ENCODE data around the gene ENO1.
"Not testable (repeated sequence)": the region's sequence is repeated elsewhere in the genome, so short reads cannot be mapped to it uniquely, and the experiment has no call there.

ENO1 gene

GRCh38 chr1:8886031-8886524, 7.6 kb upstream of the ENO1 start:
- H3K36me3 Mint-ChIP-seq (ENCODE audit: low read depth); H3K27ac Mint-ChIP-seq; H3K9me3 Mint-ChIP-seq; H3K4me3 Mint-ChIP-seq; H3K27me3 Mint-ChIP-seq (ENCODE audit: low read depth); DNase-seq (ENCODE audit: low spot score): not testable (repeated sequence)
- H3K4me1 Mint-ChIP-seq (ENCODE audit: low read depth), result peaks cover 11% of the 10 kb centered on the region

- DNase-seq (ENCODE audit: low spot score); H3K27ac Mint-ChIP-seq; H3K9me3 Mint-ChIP-seq; H3K36me3 Mint-ChIP-seq (ENCODE audit: low read depth); H3K4me3 Mint-ChIP-seq; H3K27me3 Mint-ChIP-seq (ENCODE audit: low read depth): not testable (repeated sequence)
- peaks cover 25% of the 10 kb centered on the region for H3K4me1 Mint-ChIP-seq (ENCODE audit: low read depth)
These were observed 5.6 kb upstream of the ENO1 start for GRCh38 chr1:8884105-8884504.

DNA sequence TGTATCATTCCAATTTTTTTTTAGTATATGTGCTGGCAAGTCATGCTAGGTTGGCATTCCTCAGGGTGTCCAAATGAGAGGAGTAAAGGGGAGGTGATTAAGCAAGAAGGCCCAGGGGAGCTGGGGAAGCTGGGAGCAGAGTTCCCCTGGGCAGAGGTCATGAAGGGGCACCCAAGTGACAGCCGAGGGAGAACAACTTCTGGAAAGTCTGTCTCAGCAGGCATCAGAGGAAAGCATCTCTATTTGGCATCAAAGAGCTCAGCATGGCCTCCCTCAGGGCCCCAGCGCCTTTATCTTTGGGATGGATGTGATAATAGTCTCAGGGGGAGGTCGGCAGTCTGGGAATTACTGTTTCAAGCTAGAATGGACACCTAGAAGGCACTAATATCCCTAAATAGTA, 5.0 kb upstream of the ENO1 start:
- Mint-ChIP-seq H3K9me3 (no peaks in the 10 kb centered on the region), H3K36me3 (ENCODE audit: low read depth) (peaks cover 2% of the 10 kb centered on the region), H3K4me3 (no peak overlapping the region), H3K27me3 (ENCODE audit: low read depth) (no peaks in the 10 kb centered on the region), H3K27ac (no peak overlapping the region), H3K4me1 (ENCODE audit: low read depth) (peaks cover 25% of the 10 kb centered on the region)
- no peak for DNase-seq (ENCODE audit: low spot score)

- peak; percentile 71 for DNase-seq (ENCODE audit: low spot score)
- Mint-ChIP-seq H3K27ac (peak overlapping the region; percentile 99), H3K4me1 (ENCODE audit: low read depth) (peaks cover 26% of the 10 kb centered on the region), H3K9me3 (no peaks in the 10 kb centered on the region), H3K4me3 (peak overlapping the region; percentile 89), H3K27me3 (ENCODE audit: low read depth) (no peaks in the 10 kb centered on the region), H3K36me3 (ENCODE audit: low read depth) (peaks cover 33% of the 10 kb centered on the region)
These were observed 1.6 kb upstream of the ENO1 start for GRCh38 chr1:8879922-8880676.

DNA sequence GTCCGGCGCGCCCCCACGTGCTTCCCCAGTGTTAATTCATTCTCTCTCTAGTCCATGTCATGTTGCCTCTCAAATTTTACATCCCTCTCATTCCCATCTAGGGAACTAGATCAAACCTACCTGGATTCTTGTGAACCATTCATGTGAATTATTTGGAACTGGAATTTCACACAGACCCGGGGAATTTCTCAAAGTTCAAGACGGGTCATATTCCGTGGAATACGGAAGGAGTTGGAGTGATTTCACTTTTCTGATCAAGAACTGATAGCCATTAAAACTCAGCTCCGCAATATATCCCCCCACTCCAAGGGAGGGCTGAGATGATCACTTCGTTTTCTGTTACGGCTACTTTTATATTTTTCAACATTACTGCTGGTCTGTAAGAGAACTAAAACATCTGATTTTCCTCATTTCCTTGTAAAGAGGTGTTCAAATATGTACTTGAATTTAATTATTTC, 1.0 kb upstream of the ENO1 start:
- peak overlapping the region; percentile 89 for H3K4me3 Mint-ChIP-seq
- peaks cover 28% of the 10 kb centered on the region for H3K4me1 Mint-ChIP-seq (ENCODE audit: low read depth)
- no peaks in the 10 kb centered on the region for H3K9me3 Mint-ChIP-seq
- no peaks in the 10 kb centered on the region for H3K27me3 Mint-ChIP-seq (ENCODE audit: low read depth)
- peak overlapping the region; percentile 99 for H3K27ac Mint-ChIP-seq
- peaks cover 39% of the 10 kb centered on the region for H3K36me3 Mint-ChIP-seq (ENCODE audit: low read depth)
- no peak for DNase-seq (ENCODE audit: low spot score)

DNA sequence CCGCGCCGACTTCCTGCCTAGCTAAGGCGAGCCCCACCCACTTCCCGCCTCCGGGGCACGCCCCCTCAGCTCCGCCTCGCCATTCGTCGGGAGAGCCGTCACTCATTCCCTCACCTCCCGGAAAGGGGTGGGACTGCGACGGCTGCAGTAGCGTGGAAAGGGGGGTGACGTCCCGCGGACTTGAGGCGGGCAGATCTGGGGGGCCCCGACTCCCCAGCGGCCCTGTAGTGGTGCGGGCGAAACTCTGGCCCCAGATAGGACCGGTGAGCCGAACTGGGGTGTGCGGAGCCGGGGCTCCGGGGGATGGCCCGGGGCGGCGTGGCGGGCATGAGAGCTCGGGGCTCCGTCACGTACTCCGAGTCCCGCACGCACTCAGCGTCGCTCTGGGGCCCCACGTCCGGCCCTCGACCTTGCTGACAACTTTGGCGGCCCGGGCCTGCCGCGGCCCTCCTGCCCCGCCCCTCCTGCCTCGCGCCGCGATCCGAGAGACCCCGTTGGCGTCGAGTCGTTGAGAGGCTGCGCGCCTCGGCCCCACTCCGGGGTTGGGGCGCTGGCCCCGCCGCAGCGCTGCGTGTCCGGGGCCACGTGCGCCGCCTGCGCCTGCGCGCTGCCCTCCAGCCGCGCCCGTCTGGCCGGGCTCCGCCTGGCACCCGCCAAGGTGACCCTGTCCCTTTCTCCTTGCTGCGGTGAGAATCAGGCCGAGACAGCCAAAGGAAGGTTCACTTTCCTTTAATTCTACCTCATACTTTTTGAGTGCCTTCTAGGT, 395 bp upstream of the ENO1 start:
- Mint-ChIP-seq H3K4me3 (peak overlapping the region; percentile 99), H3K27me3 (ENCODE audit: low read depth) (no peaks in the 10 kb centered on the region), H3K4me1 (ENCODE audit: low read depth) (peaks cover 31% of the 10 kb centered on the region), H3K9me3 (no peaks in the 10 kb centered on the region), H3K36me3 (ENCODE audit: low read depth) (peaks cover 45% of the 10 kb centered on the region), H3K27ac (peak overlapping the region; percentile 99)
- DNase-seq (ENCODE audit: low spot score), result peak; percentile 99

DNA sequence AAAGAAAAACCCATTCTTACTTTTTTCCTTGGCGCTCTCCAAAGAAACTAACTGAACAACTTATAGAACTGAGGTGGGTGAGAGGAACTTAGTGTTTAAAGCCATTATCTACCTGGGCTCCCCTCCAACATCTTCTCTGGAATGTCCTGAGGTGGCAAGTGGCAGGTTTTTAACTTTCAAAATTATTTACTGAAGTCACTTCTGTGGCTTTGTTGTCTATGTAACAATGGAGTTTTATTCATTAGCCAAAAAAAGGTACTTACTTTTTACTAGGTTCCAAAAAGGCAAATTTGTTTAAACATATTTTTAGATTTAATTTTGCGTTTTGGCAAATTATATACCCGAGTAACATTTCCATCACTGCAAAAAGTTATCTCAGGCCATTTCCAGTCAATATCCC, 2.4 kb downstream of the ENO1 start:
- Mint-ChIP-seq H3K27ac (peak overlapping the region; percentile 98), H3K9me3 (no peaks in the 10 kb centered on the region), H3K4me1 (ENCODE audit: low read depth) (peaks cover 54% of the 10 kb centered on the region), H3K36me3 (ENCODE audit: low read depth) (peaks cover 73% of the 10 kb centered on the region), H3K4me3 (peak overlapping the region; percentile 99), H3K27me3 (ENCODE audit: low read depth) (no peaks in the 10 kb centered on the region)
- DNase-seq (ENCODE audit: low spot score), result no peak

DNA sequence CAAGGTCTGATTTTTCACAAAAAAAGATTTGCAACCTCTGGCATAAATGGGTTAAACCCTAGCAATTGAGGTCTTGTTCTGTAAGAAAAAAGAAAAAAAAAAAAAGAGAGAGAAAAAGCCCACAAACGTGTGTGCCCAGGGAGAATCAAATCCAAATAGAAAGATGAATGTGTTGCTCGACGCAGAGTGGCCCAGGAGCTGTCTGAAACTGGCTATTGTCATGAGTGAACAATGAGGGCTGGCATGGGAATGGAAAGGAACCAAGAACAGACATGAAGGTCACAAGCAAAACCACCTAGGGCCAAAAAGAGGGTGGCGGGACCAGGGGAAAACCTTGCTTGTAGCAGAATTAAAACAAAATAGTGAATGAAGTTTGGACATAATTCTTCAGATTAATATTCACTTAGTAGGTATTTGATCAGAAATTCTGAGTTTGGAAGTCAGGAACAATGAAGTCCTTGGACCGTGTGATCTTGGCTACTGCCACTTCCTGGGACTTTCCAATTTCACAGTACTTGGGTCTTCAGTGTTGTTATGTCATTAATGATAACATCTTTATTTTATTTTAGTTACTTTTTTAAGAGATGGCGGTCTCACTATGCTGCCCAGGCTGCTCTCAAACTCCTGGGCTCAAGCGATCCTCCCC, 3.1 kb downstream of the ENO1 start:
- peak overlapping the region; percentile 98 for H3K27ac Mint-ChIP-seq
- H3K27me3 Mint-ChIP-seq (ENCODE audit: low read depth), result no peaks in the 10 kb centered on the region
- H3K4me1 Mint-ChIP-seq (ENCODE audit: low read depth), result peaks cover 57% of the 10 kb centered on the region
- H3K36me3 Mint-ChIP-seq (ENCODE audit: low read depth), result peaks cover 80% of the 10 kb centered on the region
- no peaks in the 10 kb centered on the region for H3K9me3 Mint-ChIP-seq
- H3K4me3 Mint-ChIP-seq, result peak overlapping the region; percentile 99
- DNase-seq (ENCODE audit: low spot score), result no peak

DNA sequence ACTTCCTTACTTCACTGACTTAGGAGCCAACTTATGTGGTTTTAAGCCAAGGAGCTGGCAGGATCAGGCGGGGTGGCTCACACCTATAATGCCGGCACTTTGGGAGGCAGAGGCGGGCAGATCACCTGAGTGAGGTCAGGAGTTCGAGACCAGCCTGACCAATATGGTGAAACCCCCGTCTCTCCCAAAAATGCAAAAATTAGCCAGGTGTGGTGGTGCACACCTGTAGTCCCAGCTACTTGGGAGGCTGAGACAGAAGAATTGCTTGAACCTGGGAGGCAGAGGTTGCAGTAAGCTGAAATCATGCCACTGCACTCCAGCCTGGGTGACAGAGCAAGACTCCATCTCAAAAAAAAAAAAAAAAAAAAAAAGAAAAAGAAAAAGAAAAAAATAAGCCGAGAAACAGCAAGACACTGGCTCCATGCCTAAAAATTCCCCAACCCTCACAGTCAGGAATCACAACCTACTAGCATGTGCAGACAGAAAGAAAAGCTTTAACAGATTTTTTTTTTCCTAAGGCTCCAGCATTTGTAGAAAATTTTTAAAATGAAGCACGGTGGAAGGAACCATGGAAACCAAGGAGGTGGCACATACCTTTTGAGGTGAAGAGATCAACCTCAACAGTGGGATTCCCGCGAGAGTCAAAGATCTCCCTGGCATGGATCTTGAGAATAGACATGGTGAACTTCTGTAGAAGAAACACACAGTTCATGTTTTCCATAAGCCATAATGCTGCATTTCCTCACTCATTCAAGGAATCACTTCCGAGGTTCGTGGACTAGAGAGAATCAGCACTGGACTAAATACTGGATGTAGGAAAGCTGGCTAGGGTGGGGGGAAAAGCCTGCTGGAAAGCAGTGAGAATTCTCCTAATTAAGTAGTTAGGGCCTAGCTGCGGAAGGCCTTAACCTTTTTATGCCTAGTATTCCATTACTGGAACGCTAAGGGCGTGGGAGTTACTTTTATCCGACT, 4.0 kb downstream of the ENO1 start:
- DNase-seq (ENCODE audit: low spot score), result no peak

DNA sequence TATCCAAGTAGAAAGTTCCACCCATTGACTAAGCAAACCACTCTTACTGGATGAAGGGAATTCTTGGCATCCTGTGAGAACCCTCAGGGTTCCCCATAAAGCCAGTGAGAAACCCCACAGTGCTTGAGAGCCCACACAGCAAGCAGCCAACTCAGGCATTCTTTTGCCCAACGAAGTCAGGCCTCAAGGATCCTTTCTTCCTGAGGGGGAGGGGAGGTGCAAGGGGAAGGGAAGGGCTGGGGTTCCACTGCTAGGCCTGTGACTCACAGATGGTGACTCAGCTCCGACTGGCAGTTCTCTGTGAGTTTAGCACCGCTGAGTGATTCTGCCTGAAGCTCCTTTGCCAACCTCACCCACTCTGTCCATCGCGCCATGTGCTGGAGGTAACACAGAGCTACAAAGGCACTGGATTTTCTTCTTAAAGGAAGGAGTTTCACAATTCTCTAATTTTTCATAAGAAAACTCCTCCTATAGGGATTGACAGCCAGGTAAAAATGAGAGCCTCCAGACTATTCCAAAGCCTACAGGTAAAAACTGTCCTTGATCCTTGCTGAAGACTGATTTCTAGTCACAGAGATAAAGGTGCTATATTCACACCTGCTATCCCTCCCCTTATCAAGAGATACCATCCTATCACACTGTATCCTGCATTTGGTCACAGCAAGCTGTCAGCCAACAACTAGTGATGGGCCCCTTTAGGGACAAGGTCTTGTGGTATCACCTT, 4.8 kb downstream of the ENO1 start:
- Mint-ChIP-seq H3K27ac (peak overlapping the region; percentile 69), H3K9me3 (no peaks in the 10 kb centered on the region), H3K27me3 (ENCODE audit: low read depth) (no peaks in the 10 kb centered on the region), H3K4me1 (ENCODE audit: low read depth) (peaks cover 53% of the 10 kb centered on the region), H3K36me3 (ENCODE audit: low read depth) (peaks cover 94% of the 10 kb centered on the region), H3K4me3 (peak overlapping the region; percentile 99)
- peak; percentile 81 for DNase-seq (ENCODE audit: low spot score)

More for the DNA sequence above, 4.0 kb downstream of the ENO1 start:
- Mint-ChIP-seq H3K4me1 (ENCODE audit: low read depth) (peaks cover 51% of the 10 kb centered on the region), H3K27ac (peak overlapping the region; percentile 98), H3K9me3 (no peaks in the 10 kb centered on the region), H3K4me3 (peak overlapping the region; percentile 99), H3K36me3 (ENCODE audit: low read depth) (peaks cover 87% of the 10 kb centered on the region), H3K27me3 (ENCODE audit: low read depth) (no peaks in the 10 kb centered on the region)

- H3K27ac Mint-ChIP-seq, result peak overlapping the region; percentile 69
- peak overlapping the region; percentile 99 for H3K4me3 Mint-ChIP-seq
- H3K9me3 Mint-ChIP-seq, result no peaks in the 10 kb centered on the region
- H3K4me1 Mint-ChIP-seq (ENCODE audit: low read depth), result peaks cover 54% of the 10 kb centered on the region
- DNase-seq (ENCODE audit: low spot score), result no peak
- H3K36me3 Mint-ChIP-seq (ENCODE audit: low read depth), result peaks cover 93% of the 10 kb centered on the region
- no peaks in the 10 kb centered on the region for H3K27me3 Mint-ChIP-seq (ENCODE audit: low read depth)
These were observed 5.5 kb downstream of the ENO1 start for GRCh38 chr1:8873001-8873400.

DNA sequence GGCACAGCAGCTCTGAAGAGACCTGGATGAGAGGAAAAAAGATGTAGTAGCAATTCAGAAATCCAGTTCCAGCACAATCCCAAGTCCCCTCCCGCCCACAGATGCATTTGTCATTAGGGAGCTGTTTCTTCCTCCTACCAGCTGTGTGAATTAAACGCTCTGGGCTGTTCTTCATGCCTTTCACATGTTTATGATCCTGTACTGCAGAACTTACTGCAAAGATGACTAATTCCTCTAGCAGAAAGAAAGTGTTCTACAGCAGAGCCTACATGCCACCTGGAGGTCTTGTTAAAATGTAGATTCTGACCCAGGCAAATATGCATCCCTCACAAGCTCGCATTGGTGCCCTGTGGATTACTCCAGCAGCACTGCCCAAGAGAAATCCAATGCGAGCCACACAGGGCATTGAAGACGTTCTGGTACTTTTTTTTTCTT, 6.5 kb downstream of the ENO1 start:
- H3K4me3 Mint-ChIP-seq, result peak overlapping the region; percentile 99
- H3K27me3 Mint-ChIP-seq (ENCODE audit: low read depth), result no peaks in the 10 kb centered on the region
- DNase-seq (ENCODE audit: low spot score), result no peak
- peaks cover 61% of the 10 kb centered on the region for H3K4me1 Mint-ChIP-seq (ENCODE audit: low read depth)
- no peaks in the 10 kb centered on the region for H3K9me3 Mint-ChIP-seq
- peaks cover 93% of the 10 kb centered on the region for H3K36me3 Mint-ChIP-seq (ENCODE audit: low read depth)
- H3K27ac Mint-ChIP-seq, result no peak overlapping the region
